Suprapubic skin (tissue), 4 donors: ENCODE data around the gene PPP1R12B. TPM values are rescaled to one million over a fixed set of nuclear protein-coding genes. Genes with fewer than 3 reads are reported as not detected.
"Not testable (repeated sequence)": the region's sequence is repeated elsewhere in the genome, so short reads cannot be mapped to it uniquely, and the experiment has no call there.

Experiments
- DNase-seq, 2 donors: peaks; one replicate each; pipeline ENCODE4 v3.0.0-alpha.2; 2019; ENCODE audit warnings: low spot score in 2 of 2
- H3K27ac ChIP-seq: fragments of 200-600 bp; sonication (generic); one replicate; pipeline ENCODE4 v1.5.1; 2019
- H3K27me3 ChIP-seq: fragments of 200-600 bp; sonication (generic); one replicate; pipeline ENCODE4 v1.5.1; 2019
- H3K36me3 ChIP-seq: fragments of 200-600 bp; sonication (generic); one replicate; pipeline ENCODE4 v1.5.1; 2019
- H3K4me1 ChIP-seq: fragments of 200-600 bp; sonication (generic); one replicate; pipeline ENCODE4 v1.5.1; 2019
- H3K4me3 ChIP-seq: fragments of 200-600 bp; sonication (generic); one replicate; pipeline ENCODE4 v1.5.1; 2019; ENCODE audit warnings: mild to moderate bottlenecking
- H3K9me3 ChIP-seq: fragments of 200-600 bp; sonication (generic); one replicate; pipeline ENCODE4 v1.5.1; 2019
- CTCF ChIP-seq, 2 donors: fragments of 200-600 bp in 1 of 2; fragments of 450-650 bp in 1 of 2; sonication (generic) in 1 of 2; IDR thresholded peaks; one replicate each; pipeline ENCODE4 v1.5.1; 2016 to 2019; ENCODE audit warnings: antibody characterized with exemption in 2 of 2, mild to moderate bottlenecking in 1 of 2, moderate library complexity in 1 of 2
- EP300 ChIP-seq: sonication (generic); formaldehyde crosslinking; IDR thresholded peaks from one replicate; pipeline ENCODE4 v1.6.1; 2017; ENCODE audit warnings: antibody characterized with exemption
- POLR2A ChIP-seq, 2 donors: fragments of 450-650 bp; IDR thresholded peaks; one replicate each; pipeline ENCODE4 v1.6.1; 2017; ENCODE audit warnings: antibody characterized with exemption in 2 of 2, mild to moderate bottlenecking in 2 of 2, moderate library complexity in 2 of 2
- POLR2AphosphoS5 ChIP-seq, 3 donors: sonication (generic); formaldehyde crosslinking; IDR thresholded peaks; one replicate each; pipeline ENCODE4 v1.6.1; 2017; ENCODE audit warnings: antibody characterized with exemption in 3 of 3
- WGBS: methylation state at CpG from one replicate; pipeline ENCODE4 v1.1.5; 2018; 5-methylcytosine and 5-hydroxymethylcytosine counted together
- total RNA-seq, 4 donors: library from RNA; depleted of rRNA; stranded (reverse); fragments of >200 nt; gene quantifications; one replicate each; pipeline ENCODE4 v1.1.0, GENCODE V29; 2016

The PPP1R12B gene
- total RNA-seq, 4 donors from 2014 or later = 28.4 to 90.7 (median 30.8) TPM

- Histone ChIP-seq H3K27ac (no peak overlapping the region), H3K9me3 (no peaks in the 10 kb centered on the region), H3K36me3 (no peaks in the 10 kb centered on the region), H3K27me3 (no peaks in the 10 kb centered on the region), H3K4me1 (peaks cover 7% of the 10 kb centered on the region), H3K4me3 (no peak overlapping the region)
- TF ChIP-seq POLR2AphosphoS5 (IDR thresholded peaks at IDR 0.05) = no peak
- no peak for TF ChIP-seq POLR2A (IDR thresholded peaks at IDR 0.05)
- TF ChIP-seq CTCF (IDR thresholded peaks at IDR 0.05) = no peak
- no peak for TF ChIP-seq EP300
- DNase-seq = no peak
Observed at GRCh38 chr1:202397256-202397655, 48.8 kb downstream of the PPP1R12B start.

- not testable (repeated sequence) for H3K4me1 ChIP-seq, H3K4me3 ChIP-seq, H3K9me3 ChIP-seq, H3K27ac ChIP-seq, H3K27me3 ChIP-seq, DNase-seq, H3K36me3 ChIP-seq
- 80% methylated on average over 1 of the region's 1 CpG for WGBS
Observed at GRCh38 chr1:202398439-202398838, 49.9 kb downstream of the PPP1R12B start.

- 57% methylated on average over 1 of the region's 1 CpG for WGBS
- not testable (repeated sequence) for H3K27me3 ChIP-seq, H3K4me3 ChIP-seq, DNase-seq, H3K27ac ChIP-seq, H3K36me3 ChIP-seq, H3K4me1 ChIP-seq, H3K9me3 ChIP-seq
Observed at GRCh38 chr1:202401771-202402170, 53.3 kb downstream of the PPP1R12B start.

GRCh38 chr1:202403381-202403780 lies 54.9 kb downstream of the PPP1R12B start:
- H3K9me3 ChIP-seq, H3K36me3 ChIP-seq, H3K4me1 ChIP-seq, H3K27ac ChIP-seq, DNase-seq, H3K27me3 ChIP-seq, H3K4me3 ChIP-seq: not testable (repeated sequence)
- 91% methylated on average over 2 of the region's 2 CpGs for WGBS

GRCh38 chr1:202405928-202406327 lies 57.4 kb downstream of the PPP1R12B start:
- Histone ChIP-seq H3K36me3 (no peaks in the 10 kb centered on the region), H3K9me3 (no peaks in the 10 kb centered on the region), H3K27ac (no peak overlapping the region), H3K4me1 (peaks cover 14% of the 10 kb centered on the region), H3K27me3 (no peaks in the 10 kb centered on the region), H3K4me3 (no peak overlapping the region)
- TF ChIP-seq EP300 (no peak), POLR2AphosphoS5 (IDR thresholded peaks at IDR 0.05) (no peak), CTCF (IDR thresholded peaks at IDR 0.05) (no peak), POLR2A (IDR thresholded peaks at IDR 0.05) (no peak)
- 87% methylated on average over 1 of the region's 1 CpG for WGBS
- DNase-seq = no peak

GRCh38 chr1:202406896-202407295 lies 58.4 kb downstream of the PPP1R12B start:
- 52% methylated on average over 2 of the region's 2 CpGs for WGBS

GRCh38 chr1:202407378-202407777 lies 58.9 kb downstream of the PPP1R12B start:
- not testable (repeated sequence) for H3K9me3 ChIP-seq, DNase-seq, H3K27ac ChIP-seq, H3K4me3 ChIP-seq, H3K36me3 ChIP-seq, H3K27me3 ChIP-seq
- peaks cover 26% of the 10 kb centered on the region for H3K4me1 ChIP-seq
- WGBS = 67% methylated on average over 2 of the region's 2 CpGs

More at GRCh38 chr1:202406896-202407295, 58.4 kb downstream of the PPP1R12B start:
- H3K9me3 ChIP-seq, H3K27ac ChIP-seq, DNase-seq, H3K36me3 ChIP-seq, H3K4me3 ChIP-seq, H3K27me3 ChIP-seq: not testable (repeated sequence)
- peaks cover 21% of the 10 kb centered on the region for H3K4me1 ChIP-seq

GRCh38 chr1:202410251-202410650 lies 61.8 kb downstream of the PPP1R12B start:
- H3K27ac ChIP-seq, DNase-seq, H3K27me3 ChIP-seq, H3K9me3 ChIP-seq, H3K36me3 ChIP-seq, H3K4me3 ChIP-seq: not testable (repeated sequence)
- 53% methylated on average over 2 of the region's 2 CpGs for WGBS
- H3K4me1 ChIP-seq = peaks cover 26% of the 10 kb centered on the region

- not testable (repeated sequence) for H3K4me3 ChIP-seq, DNase-seq, H3K27ac ChIP-seq, H3K36me3 ChIP-seq, H3K27me3 ChIP-seq, H3K9me3 ChIP-seq
- WGBS = 30% methylated on average over 5 of the region's 5 CpGs
- H3K4me1 ChIP-seq = peaks cover 26% of the 10 kb centered on the region
Observed at GRCh38 chr1:202410854-202411357, 62.4 kb downstream of the PPP1R12B start.
